GM18909 (cell line): ENCODE measurements around the gene GGCT.

ENCODE experiments used
- ATAC-seq: cut with Tn5 transposase; IDR thresholded peaks from one replicate; pipeline ENCODE4 v1.9.1; 2021; ENCODE audit warnings: mild to moderate bottlenecking; ENCODE audit not compliant: unreplicated experiment, poor library complexity

The GGCT gene

DNA sequence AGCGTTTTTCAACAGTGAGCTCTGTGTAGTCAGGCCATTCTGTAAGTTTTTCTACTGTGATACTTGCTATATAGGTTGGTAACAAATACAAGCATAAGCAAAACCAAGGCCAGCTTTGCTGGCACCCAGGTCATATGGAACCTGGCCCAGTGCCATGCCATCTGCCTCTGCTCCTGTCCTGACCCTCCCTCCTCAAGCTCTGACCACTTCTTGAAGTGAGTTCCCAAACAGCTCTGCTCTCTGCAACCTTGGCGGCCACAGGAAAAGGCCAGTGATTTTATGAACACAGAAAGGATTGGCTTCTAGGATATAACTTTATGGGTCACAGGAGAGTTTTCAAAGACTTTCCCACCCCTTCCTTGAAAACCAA lies 38.8 kb downstream of the GGCT start:
- no peak for ATAC-seq

DNA sequence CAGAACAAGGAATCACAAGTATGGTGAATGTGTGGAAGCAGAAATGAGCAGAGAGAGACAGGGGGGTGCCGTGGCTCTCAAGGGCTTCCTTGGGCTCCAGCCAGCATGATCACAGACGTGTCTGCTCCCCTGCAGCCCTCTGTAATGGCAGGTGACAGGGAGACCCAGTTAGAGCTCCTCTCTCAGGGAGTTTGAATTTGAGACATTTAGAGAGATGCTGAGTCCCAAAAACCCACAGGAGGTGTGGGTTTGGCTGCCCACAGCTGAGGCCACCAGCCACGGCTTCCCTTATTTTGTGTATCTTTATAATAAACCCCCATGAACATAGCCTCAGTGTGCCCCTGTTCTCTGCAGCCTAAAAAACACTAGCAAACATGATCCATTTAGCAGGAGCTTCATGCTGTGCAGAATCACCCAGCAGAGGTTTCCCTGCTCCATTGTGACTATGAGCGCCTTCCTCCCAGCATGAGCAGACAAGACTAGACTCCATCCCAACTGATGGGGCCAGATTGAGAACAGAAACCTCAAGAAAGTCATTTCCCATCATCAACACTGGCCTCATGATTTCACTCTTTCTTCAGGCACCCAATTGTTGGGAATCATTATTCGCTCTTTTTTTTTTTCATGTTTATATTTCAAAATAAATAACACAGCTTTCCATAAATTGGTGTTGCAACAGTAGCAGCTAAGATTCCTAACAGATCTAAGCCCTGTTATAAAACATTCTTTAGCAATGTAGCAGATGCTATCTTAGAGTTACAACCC lies 39.4 kb downstream of the GGCT start:
- no peak for ATAC-seq

DNA sequence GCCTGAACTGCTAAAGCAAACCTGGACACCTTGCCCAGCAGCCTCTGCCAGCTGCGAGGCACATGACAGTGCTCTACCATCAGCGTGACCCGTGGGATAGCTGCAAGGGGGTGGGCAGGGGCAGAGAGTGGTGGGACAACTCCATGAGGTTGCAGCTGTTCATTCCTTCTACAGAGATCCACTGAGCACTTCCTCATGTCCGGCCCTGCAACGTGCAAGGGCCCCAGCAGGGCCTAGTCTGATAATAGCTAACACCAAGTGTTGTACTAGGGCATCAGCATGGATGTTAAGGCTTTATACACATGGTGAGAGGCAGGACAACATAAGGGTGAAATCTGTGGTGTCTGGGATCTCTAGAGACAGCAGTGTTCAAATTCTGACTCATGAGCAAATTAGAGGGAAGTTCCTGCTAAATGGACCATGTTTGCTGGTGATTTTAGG lies 40.4 kb downstream of the GGCT start:
- ATAC-seq = peak; percentile 37

DNA sequence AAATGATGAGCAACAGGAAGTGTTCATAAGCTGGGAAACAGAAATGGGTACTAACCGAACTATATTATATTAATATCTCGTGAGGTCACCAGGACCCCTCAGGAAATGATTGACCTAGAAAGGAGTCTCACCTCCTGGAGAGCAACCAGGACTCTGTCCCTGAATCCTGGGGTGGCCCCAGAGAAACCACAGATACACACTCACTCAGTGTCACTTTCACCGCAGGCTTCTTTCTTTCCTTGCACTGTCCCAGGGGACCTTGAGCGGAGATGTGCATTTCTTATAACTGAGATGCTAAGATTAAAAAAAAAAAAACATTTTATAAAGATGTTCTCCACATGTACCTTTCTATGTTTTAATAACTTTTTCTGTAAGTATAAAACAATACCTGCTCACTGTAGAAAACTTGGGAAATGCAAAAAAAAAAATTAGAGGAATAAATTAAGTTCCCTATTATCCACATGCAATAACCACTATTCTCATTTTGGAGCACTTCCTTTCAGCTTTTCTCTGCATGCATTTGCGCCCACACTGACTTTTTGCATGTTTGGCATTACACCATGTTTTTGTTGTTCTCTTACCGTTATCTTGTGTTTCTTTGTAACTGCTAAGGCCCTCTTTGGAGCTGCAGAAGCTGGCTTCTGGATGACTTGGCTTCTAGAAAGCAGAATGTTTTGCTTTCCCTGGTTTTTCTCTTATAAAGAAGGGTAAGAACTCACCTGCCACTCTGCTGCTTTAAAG lies 41.1 kb downstream of the GGCT start:
- peak; percentile 75 for ATAC-seq

DNA sequence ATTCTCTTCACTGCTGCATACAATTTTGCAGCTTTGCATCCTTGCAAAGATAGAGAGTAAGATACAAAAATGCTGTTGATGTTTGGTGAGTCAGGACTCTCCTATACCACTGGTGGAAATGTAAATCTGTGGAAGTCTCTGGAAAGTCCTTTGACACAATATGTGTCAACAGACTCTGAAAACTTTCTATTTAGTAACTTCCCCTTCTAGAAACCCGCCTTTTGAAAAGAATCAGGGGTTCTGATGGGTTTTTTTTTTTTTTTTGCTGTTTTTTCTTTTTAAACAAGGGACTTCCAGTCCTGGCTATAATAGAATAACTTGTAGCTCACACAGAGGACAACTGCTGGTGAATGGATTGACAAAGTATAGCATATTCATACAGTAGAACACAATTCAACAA lies 42.5 kb downstream of the GGCT start:
- no peak for ATAC-seq

DNA sequence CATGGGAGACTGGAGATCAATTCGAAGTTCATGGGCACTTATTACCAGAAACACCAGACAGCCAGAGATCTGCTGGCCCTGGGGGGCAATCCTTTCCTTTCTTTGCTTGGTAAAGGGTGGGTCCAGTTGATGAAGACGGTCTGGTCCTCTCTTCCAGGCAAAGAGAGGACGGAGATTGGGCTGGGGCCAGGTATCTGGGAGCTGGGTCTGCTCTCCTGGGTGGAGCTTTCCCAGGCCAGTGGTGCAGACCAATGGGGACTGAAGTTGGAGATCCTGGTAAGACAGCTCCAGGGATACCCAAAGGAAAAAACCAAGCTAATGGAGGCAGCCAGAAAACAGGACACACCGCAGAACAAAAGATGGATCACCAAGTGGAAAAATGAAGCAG lies 44.4 kb downstream of the GGCT start:
- no peak for ATAC-seq

DNA sequence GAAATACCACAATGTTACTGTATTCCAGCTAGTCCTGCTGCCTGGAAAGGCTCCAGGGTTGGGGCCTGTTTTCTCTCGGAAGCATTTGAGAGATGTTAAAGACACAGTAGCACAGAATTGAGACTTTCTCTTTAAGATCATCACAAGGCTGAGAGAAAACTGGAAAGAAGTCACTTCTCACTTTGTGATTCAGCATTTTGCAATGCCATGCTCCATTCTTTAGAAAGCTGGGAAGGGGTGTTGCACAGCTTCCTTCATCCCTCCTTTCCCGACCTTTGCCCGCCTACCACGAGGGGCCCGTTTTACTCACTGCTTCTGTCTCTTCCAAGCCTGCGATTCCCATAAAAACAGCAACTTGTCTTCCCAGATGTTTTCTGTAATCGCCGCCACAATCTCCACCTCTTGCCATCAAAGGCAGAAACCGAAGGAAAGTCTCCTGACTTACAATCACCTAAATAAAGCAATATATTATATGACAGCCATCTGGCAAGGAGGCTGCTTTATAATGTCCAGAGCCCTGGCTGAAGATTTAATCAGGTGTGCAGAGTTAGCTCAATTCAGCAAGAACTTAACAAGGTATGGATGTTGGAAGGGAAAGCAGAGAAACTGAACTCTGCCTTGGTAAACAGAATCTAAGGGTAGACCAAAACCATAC lies 44.9 kb downstream of the GGCT start:
- ATAC-seq = no peak

DNA sequence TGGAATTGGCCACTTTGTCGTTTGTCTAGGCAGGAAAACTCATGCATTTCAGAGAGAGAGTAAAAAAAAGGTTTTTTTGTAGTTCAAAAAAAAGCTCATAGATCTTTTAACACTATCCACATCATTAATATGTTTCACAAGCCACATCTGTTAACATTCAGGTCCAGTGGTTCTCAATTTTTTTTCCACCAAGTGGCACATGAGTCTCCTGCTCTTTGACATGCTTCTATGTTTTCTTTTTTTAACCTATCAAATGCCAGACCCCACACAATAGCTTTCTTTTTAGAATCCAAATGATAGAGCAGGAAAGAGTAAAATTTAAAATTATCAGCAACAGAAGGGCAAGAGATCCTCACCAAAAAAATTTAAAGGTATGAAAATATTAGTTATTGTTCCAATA lies 46.3 kb downstream of the GGCT start:
- ATAC-seq = no peak

DNA sequence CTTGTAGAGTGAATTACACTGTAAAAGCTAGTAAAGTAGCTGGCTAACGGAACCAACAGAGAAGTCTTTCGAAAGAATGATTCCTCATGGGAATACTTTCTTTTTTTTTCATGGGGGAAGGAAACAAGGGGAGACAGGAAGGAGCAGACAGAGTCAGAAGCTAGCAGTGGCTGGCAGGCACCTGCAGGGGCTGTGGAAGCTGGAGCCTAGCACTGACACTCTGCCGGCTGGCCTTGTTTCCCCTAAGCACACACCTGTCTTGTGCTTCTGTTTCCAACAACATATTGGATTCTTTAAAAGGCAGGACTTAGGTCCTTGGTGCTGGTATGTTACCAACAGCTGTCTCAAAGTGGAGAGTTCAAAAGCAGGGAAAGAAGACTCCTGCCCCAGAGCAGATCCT lies 50.7 kb downstream of the GGCT start:
- ATAC-seq = no peak

DNA sequence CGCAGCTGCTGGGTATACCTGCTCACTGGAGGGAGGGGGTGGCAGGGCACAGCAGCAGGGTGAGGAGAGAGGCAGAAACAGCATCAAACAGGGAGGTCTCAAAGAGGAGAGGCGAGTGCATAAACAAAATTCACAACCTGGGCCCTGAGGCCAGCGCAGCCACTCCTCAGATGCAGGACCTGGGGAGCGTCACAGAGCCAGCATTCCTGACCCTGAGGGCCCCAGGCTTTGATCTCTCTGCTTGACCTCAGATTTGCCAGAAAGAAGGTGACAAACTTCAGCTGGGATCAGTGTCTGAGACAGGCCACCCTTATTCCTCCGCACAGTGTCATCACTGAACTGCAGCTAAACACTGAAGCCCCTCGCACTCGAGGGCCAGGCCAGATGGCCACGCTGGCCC lies 51.6 kb downstream of the GGCT start:
- ATAC-seq = no peak

DNA sequence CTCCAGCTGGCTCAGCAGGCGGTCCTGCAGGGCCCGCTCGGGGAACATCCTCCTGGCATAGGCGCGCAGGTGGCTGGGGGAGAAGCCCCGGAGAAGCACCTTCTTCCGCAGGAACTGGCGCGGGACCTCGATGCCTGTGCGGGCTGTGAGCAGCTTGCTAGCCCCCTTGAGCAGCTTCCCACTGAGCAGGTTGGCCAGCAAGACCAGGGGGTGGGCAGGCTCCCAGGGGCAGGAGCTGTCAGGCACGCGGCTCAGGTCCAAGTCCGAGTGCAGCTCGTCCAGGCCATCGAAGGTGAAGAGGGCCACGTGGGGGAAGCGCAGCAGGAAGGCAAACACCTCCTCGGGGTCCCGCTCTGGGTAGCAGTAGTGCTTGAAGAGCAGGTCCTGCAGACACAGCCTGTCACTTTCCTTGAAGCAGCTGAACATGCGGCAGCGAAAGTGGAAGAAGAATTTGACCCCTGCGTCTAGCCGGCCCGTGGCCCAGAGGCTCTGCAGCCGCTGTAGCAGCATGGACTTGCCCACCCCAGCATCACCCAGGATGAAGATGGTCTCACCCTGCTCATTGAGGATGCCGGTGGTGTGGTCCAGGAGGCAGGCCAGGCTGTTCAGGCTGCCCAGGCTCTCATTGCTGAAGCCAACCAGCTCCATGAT lies 52.2 kb downstream of the GGCT start:
- no peak for ATAC-seq

DNA sequence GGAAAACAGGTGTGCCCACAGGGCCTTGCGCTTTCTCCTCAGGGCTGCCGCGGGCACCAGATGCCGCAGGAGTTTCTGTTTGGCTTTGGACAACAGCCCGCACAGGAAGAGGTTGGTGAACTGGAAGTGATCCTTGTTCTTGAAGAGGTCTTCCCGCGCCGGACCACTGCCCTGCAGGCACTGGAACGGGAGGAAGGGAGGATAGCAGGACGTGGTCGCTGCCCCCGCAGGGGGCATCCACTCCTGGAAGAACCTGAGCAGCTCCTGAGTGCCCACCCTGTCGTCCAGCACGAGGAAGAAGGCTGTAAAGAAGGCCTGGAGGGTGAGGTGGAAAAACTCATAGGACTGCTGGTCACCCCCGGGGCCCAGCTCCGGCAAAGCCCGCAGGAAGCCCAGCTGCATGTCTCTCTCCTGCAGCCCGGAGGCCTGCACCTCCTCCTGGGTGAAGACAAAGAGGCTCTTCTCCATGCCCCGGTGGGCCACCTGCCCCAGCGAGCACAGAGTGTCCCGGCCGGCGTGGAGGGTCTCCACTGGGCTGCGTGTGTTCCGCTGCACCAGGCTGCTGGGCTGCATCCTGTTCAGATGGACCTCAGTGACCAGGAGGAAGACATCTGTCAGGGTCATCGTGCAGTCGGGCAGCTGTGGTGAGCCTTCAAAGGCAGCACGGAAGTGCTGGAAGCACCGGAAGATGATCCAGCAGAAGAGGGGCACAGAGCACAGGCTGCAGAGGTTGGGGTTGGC lies 52.9 kb downstream of the GGCT start:
- no peak for ATAC-seq

DNA sequence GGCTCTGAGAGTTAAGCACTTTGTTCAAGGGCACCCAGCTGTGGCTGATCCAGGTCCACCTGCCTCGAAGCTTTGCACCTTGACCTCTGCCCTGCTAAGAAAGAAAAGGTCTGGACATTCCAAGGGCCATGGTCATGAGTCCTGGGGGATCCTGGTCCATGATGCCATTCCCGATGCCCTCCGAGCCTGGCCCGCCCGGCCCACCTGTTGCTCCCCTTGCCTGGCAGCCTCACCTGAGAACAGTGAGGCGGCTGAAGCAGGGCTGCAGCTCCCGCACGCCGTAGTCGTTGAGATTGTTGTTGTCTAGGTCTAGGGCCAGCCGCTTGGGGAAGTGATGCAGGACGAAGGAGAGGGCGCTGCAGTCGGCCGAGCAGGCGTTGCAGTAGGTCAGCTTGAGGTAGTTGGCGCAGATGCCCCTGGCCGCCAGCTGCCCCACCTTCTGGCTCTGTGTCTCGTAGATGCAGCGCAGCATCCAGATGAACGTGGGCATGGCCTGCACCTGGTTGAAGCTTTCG lies 53.6 kb downstream of the GGCT start:
- ATAC-seq = no peak

DNA sequence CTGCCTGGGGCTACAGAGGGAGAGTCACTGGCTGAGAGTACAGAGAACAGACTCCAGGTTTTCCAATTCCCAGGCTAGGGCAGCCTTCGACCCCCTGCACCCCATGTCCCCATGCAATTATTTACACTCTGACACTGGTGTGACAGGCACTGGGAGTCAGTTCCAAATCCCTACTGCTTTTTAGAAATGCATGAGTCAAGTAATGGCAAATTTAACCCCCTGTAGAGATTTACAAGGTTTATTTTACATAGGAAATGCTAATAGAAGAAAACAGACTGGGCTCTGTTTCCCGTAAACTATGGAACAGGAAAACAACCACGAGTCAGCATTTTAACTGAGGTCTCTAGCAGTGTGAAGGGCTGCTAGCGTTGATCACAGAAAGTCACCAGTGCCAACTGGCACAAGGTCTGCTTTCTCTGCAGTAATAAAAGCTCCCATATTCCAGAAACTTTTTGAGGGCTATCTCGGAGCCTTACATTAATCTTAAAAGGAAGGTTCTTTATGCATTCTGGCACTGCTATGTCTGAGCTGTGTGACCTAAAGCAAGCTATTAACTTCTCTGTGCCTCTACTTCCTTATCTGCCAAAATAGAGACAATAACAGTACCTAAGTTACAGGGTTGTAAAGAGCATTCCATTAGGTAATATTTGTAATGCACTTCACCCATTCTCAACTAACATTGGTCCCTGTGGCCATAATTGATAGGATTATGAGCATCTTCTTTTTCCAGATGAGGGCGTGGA lies 54.2 kb downstream of the GGCT start:
- no peak for ATAC-seq

DNA sequence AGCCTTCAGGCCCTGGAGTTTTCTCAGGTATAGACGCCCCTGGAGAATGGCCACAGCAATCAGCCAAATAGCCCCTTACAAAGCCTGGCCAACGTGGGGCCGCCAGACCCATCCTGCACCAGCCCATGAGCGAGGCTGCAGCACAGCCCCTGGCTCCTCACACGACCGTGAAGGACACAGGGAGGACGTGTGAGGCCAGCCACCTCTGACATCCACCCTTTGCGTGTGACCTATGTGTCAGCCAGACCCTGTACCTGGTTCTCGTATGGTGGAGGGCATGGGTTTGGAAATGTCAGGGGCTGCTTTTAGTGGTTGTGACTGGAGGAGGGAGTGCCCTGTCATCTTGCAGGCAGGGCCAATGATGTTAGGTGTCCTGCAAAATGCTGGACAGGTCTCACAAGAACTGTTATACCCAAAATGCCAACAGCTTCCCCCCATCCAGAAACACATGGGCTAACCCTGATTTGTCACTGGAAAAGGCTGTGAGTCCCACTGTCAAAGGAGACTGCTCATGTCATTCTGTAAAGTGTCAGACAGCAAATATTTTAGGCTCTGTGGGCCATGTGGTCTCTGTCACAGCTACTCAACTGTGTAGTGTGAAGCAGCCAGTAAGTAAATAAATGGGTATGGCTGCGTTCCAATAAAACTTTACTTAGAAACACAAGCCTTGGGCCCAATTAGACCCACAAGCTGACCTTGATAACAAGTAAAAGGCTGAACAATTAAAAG lies 56.0 kb downstream of the GGCT start:
- ATAC-seq = no peak

DNA sequence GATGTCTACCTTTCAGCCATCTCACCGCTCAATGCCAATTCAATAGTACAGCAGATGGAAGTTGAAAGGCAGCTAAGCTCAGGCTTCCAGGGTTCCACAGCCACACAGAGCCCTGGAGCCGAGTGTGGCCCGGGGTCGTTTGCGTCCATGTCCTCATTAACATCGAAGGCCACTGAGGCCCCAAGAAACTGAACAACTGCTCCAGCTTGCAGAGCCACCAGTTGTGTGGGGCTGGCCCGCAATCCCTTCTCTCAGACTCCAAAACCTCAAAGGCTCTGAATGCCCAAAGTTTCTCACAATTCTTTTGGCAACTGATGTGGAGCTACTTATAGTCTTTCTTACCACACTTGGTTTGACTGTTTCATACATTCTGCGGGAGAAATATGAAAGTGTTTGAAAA lies 57.2 kb downstream of the GGCT start:
- ATAC-seq = no peak
